ENCODE measurements around the gene BMPER.

BMPER gene

DNA sequence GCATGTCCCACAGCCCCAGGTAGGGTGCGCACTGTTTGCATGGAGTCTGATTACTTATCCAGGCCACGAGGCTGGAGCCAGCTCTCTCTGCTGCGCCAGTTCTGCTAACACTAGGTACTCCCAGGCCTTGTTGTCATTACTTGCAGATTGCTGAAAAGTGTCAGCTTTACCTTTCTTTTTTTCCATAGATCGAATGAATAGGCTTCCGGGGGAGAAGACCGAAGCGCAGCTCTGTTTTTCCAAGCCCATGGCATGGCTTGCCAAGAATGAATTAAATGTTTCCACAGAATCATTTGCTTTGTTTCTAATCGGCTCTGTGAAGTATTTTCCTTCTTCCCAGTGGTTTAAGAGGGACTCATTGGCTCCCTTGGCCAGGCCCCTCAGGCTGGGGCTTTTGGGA is 285.8 kb downstream of the BMPER start:
- no peak for FAIRE-seq

DNA sequence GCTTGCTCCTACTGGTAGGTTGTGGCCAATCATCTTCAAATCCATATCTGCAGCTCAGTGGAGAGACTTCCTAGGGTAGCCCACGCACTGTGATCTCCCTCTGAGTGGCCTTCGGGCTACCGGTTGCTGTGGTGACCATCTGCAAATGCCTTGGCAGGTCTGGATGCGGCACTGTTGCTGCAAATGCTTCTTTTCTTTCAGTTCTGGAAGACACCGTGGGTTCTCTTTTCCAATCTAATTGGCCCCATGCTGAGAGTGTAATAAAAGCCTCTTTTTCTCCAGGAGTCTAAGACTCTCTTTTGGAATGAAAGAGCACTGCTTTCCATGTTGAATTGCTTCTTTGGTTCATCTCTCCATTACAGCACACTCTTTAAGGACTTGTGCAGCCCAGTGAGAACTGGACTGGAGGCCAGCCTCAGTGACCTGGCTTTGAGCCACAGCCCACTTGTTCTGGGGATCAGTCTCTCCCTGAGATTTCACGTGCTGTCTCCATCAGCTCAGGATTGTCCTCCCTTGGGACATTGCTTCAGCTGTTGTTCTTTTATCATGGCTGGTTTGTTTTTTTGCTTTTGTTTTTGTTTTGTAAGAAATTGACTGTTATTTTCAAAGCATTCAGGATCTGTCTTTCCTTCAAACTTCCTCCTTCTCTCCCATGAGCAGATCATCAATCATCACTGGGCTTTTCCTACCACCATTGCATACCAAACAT is 286.6 kb downstream of the BMPER start:
- no peak for FAIRE-seq

DNA sequence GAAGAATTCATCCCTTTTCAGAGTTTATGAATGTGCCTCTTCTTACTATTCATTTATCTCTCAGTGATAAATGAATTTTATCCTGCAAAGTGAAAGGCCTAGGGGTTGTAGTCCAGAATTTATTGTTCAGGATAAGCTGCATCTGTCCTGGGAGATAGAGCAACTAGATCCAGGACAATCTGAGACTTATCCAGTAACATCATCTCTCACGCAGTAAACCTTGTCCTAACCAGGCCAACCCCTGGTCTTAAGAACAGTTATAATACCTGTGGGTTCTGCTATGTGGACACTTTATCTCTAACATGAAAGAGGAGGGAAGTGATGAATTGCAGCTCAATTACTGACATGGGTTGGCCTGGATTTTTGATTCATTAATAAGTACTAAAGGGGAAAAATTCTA is 287.6 kb downstream of the BMPER start:
- no peak for FAIRE-seq

DNA sequence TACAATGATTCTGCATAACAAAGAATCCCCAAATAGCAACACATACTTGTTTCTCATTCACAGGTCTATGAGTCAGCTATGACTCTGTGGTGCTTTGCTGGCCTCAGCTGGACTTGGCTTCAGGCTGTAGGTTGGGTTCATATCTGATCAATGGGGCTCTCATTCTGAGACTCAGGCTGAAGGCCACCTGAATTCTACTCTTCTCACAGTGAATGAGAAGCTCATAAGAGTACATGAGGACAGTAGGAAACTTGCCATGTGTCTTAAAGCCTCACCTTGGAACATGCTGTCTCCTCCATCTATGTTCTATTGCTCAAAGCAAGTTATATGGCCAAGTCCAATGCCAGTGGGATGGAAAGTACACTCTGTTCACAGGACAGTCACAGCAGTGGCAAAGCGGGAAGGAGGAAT is 292.9 kb downstream of the BMPER start:
- no peak for FAIRE-seq

All from G401.6 (cell line).